Activated CD4-positive, alpha-beta T cell treated with anti-CD3 and anti-CD28 coated beads, Interleukin-2, Interleukin-4, amounts not matched to agents 100 ng/mL and 50 ng/mL, durations not matched to agents 16 hours and 8 hours (primary cell): Measurements from ENCODE around the gene RNF213.

Experiments used
- DNase-seq: peaks from one replicate; pipeline ENCODE4 v3.0.0-alpha.2; 2020; ENCODE audit warnings: low spot score

The RNF213 gene

GRCh38 chr17:80260791-80261158 lies at the start of gene RNF213:
Gene RNF213, plus strand, starts transcription at chr17:80260852. Its CDS starts 2,830 bp downstream, at chr17:80263682.
- peak; percentile 50 for DNase-seq

GRCh38 chr17:80212109-80212508 lies 48.5 kb upstream of the RNF213 start:
- no peak for DNase-seq

GRCh38 chr17:80212511-80212910 lies 48.1 kb upstream of the RNF213 start:
- DNase-seq = no peak

GRCh38 chr17:80212962-80213642 lies 47.5 kb upstream of the RNF213 start:
- no peak for DNase-seq

- no peak for DNase-seq
Measured at GRCh38 chr17:80213643-80213975, 47.0 kb upstream of the RNF213 start.

- no peak for DNase-seq
Measured at GRCh38 chr17:80214012-80214877, 46.4 kb upstream of the RNF213 start.

- no peak for DNase-seq
Measured at GRCh38 chr17:80214878-80215210, 45.8 kb upstream of the RNF213 start.

- DNase-seq = no peak
Measured at GRCh38 chr17:80216473-80217456, 43.9 kb upstream of the RNF213 start.

GRCh38 chr17:80217703-80218362 lies 42.8 kb upstream of the RNF213 start:
- DNase-seq = no peak

GRCh38 chr17:80218391-80218790 lies 42.3 kb upstream of the RNF213 start:
- no peak for DNase-seq

- peak; percentile 93 for DNase-seq
Measured at GRCh38 chr17:80219013-80219762, 41.5 kb upstream of the RNF213 start.

GRCh38 chr17:80219763-80220053 lies 40.9 kb upstream of the RNF213 start:
- no peak for DNase-seq

GRCh38 chr17:80220054-80220735 lies 40.5 kb upstream of the RNF213 start, which contains the start of the genes SGSH and SLC26A11:
Gene SGSH, minus strand, starts transcription at chr17:80220333. Its CDS starts 20 bp downstream, at chr17:80220313.
Gene SLC26A11, plus strand, starts transcription at chr17:80220427. Its CDS starts 1,134 bp downstream, at chr17:80221561.
- peak; percentile 73 for DNase-seq

GRCh38 chr17:80220736-80221215 lies 39.9 kb upstream of the RNF213 start:
- no peak for DNase-seq

GRCh38 chr17:80221351-80222105 lies 39.1 kb upstream of the RNF213 start:
- no peak for DNase-seq

- DNase-seq = no peak
Measured at GRCh38 chr17:80222376-80223141, 38.1 kb upstream of the RNF213 start.

- no peak for DNase-seq
Measured at GRCh38 chr17:80223142-80223815, 37.4 kb upstream of the RNF213 start.

GRCh38 chr17:80223838-80224497 lies 36.7 kb upstream of the RNF213 start:
- no peak for DNase-seq
